Endothelial cell of umbilical vein (primary cell): ENCODE measurements around the gene AK8. TPM values are rescaled to one million over a fixed set of nuclear protein-coding genes. Genes with fewer than 3 reads are reported as not detected.

ENCODE experiments used
- BruUV-seq: library from RNA; stranded (reverse); fragments of 400-500 nt; replicated peaks from 2 replicates; lab custom pipeline; 2021; lab: Mats Ljungman, UMichigan
- CTCF ChIA-PET: fragments of 300-600, 350-600 bp; sonication (Branson Sonifier 250); formaldehyde crosslinking; loops from one replicate; lab custom pipeline; 2021; ENCODE audit warnings: antibody characterized with exemption, inconsistent platforms; lab: Charles Lee
- POLR2A ChIA-PET: fragments of 300-600, 350-600 bp; sonication (Branson Sonifier 250); formaldehyde crosslinking; loops from one replicate; lab custom pipeline; 2021; ENCODE audit warnings: antibody characterized with exemption, inconsistent platforms; lab: Charles Lee
- DNase-seq: peaks from one replicate; pipeline ENCODE4 v3.0.0-alpha.2; 2011; ENCODE audit warnings: low read depth, low spot score
- FAIRE-seq: peaks from 2 replicates; lab custom pipeline; 2011; peaks lifted over from hg19 to GRCh38; lab: Jason Lieb, UNC
- H2AFZ ChIP-seq: 2 replicates; pipeline ENCODE4 v1.6.0; 2012; ENCODE audit warnings: low read depth, low read length, control low read depth, inconsistent platforms
- H3K27ac ChIP-seq: 2 replicates; pipeline ENCODE4 v1.5.1; 2011; ENCODE audit warnings: low read depth, mild to moderate bottlenecking, control low read depth, low read length, moderate library complexity; ENCODE audit not compliant: insufficient read depth
- H3K27me3 ChIP-seq, 2 experiments: 2 replicates each; pipeline versions ENCODE4 v1.6.0 to v1.6.1; 2011; ENCODE audit warnings: low read length in 2 of 2, mixed read lengths in 1 of 2; ENCODE audit not compliant: control insufficient read depth in 2 of 2, insufficient read depth in 2 of 2
- H3K36me3 ChIP-seq, 2 experiments: 2 replicates in 1 of 2; 3 replicates in 1 of 2; pipeline ENCODE4 v1.5.1; 2011; ENCODE audit warnings: low read length in 2 of 2, mild to moderate bottlenecking in 1 of 2, moderate library complexity in 1 of 2; ENCODE audit not compliant: control insufficient read depth in 2 of 2, insufficient read depth in 2 of 2; ENCODE audit errors: extremely low read depth in 1 of 2
- H3K4me1 ChIP-seq: 3 replicates; pipeline ENCODE4 v1.5.1; 2011; ENCODE audit warnings: mild to moderate bottlenecking, low read length; ENCODE audit not compliant: control insufficient read depth, insufficient read depth; ENCODE audit errors: extremely low read depth
- H3K4me2 ChIP-seq: 2 replicates; pipeline ENCODE4 v1.6.1; 2011; ENCODE audit warnings: low read length, control low read depth, mixed read lengths; ENCODE audit not compliant: insufficient read depth
- H3K4me3 ChIP-seq, 3 experiments: fragments of 200-600 bp in 1 of 3; sonication (generic), shearing (Covaris generic) in 1 of 3; replicated peaks in 1 of 3; 2 replicates each; pipeline ENCODE4 v1.5.1; 2011 to 2016; ENCODE audit warnings: control low read depth in 3 of 3, low read length in 3 of 3, mild to moderate bottlenecking in 2 of 3, inconsistent platforms in 1 of 3, low read depth in 1 of 3, moderate library complexity in 1 of 3; ENCODE audit not compliant: insufficient read depth in 1 of 3
- H3K79me2 ChIP-seq: 2 replicates; pipeline ENCODE4 v1.6.0; 2012; ENCODE audit warnings: low read length, inconsistent platforms; ENCODE audit not compliant: control insufficient read depth, insufficient read depth
- H3K9ac ChIP-seq: replicated peaks from 2 replicates; pipeline ENCODE3; 2011; ENCODE audit warnings: low read length, control low read depth; ENCODE audit not compliant: insufficient read depth; ENCODE audit errors: extremely low read depth
- H3K9me1 ChIP-seq: replicated peaks from 3 replicates; pipeline ENCODE4 v1.6.0; 2011; ENCODE audit warnings: mild to moderate bottlenecking, low read length; ENCODE audit not compliant: control insufficient read depth, insufficient read depth; ENCODE audit errors: extremely low read depth
- H3K9me3 ChIP-seq: replicated peaks from 2 replicates; pipeline ENCODE4 v1.5.1; 2012; ENCODE audit warnings: low read length, inconsistent platforms; ENCODE audit not compliant: control insufficient read depth, insufficient read depth
- H4K20me1 ChIP-seq: replicated peaks from 2 replicates; pipeline ENCODE3; 2011; ENCODE audit warnings: mild to moderate bottlenecking, low read length; ENCODE audit not compliant: control insufficient read depth, insufficient read depth; ENCODE audit errors: extremely low read depth
- JUN ChIP-seq: IDR thresholded peaks from 2 replicates; pipeline ENCODE4 v1.6.1; 2011; ENCODE audit warnings: borderline replicate concordance, low read depth; ENCODE audit not compliant: insufficient read length, insufficient read depth
- POLR2A ChIP-seq: IDR thresholded peaks from 2 replicates; pipeline ENCODE4 v1.6.1; 2012; ENCODE audit warnings: low read depth, mild to moderate bottlenecking, control low read depth, low read length
- dilution Hi-C: fragments of 300-500 bp; cut with MboI; formaldehyde crosslinking; loops from one replicate; pipeline ENCODE4 v1.15.0; 2019; ENCODE audit warnings: low sequenced_read_pairs; ENCODE audit not compliant: extremely low pct_ligation_motif_present
- intact Hi-C: fragments of 100-400 bp; cut with micrococcal nuclease; formaldehyde crosslinking; loops from one replicate; pipeline ENCODE4 v1.10.0; 2022
- polyA plus RNA-seq, 4 experiments: library from polyadenylated mRNA; depleted of rRNA in 3 of 4; stranded (reverse) in 3 of 4; unstranded in 1 of 4; fragments of >200 nt; gene quantifications; 2 replicates each; pipeline versions ENCODE4 v1.2.1 to v1.2.3, GENCODE V29; 2011 to 2012; ENCODE audit warnings: missing spikeins in 1 of 4
- total RNA-seq: library from RNA; stranded (reverse); gene quantifications from 2 replicates; pipeline ENCODE4 v1.2.3, GENCODE V29; 2021
- TF ChIP-seq, protein P1 (sequence below), 2 donors: IDR thresholded peaks; 1 replicate in 1 of 2; 2 replicates in 1 of 2; pipeline ENCODE4 v1.5.1; 2011; ENCODE audit warnings: low read length in 2 of 2, mild to moderate bottlenecking in 2 of 2, moderate library complexity in 2 of 2, control low read depth in 1 of 2, inconsistent platforms in 1 of 2, low read depth in 1 of 2; ENCODE audit not compliant: insufficient read depth in 1 of 2; ENCODE audit errors: extremely low read depth in 1 of 2

Gene AK8
- total and polyA plus RNA-seq, 2 donors (not counting 3 experiments of a cell fraction or from before 2014, with no cell fraction given): 0.06 TPM; not detected in 1

DNA sequence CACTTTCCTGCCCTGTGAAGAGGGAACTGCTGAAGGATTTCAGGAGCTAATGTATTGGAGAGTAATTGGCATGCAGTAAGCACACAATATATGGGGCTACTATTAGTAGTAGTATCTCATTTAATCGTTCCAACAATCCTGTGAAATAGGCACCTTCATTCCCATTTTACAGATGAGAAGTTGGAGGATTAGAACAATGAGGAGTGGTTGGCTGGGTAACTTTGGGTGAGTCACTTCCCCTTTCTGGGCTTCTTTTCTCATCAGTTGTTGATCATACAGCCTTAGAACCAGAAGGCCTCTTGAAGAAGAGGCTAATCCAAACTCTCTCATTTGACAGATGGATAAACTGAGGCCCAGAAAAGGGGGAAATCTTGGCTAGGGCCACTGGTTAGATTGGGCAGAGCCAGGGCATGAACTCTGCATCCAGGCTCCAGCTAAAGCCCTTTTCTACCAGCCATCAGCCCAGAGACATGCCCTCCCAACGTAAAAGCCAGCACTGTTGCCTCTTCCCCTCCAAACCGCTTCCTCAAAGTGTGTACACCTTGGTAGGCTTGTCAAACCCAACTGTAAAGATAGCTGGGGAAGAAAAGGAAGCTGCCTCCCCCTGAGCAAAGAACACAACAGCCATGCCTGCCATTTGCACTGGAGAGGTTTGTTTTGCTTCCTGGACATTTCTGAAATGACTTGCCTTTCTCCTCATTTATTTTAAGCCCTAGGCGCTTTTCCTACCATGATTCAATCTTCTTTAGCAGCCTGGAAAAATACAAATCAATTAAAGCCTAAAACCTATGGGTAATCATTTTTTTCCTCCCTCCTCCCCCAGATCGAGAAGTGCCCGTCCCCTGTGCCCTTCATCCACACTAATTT lies 1.6 kb upstream of the AK8 start:
- no peaks in the 10 kb centered on the region for H3K79me2 ChIP-seq
- no peak overlapping the region for H3K9ac ChIP-seq
- H3K27ac ChIP-seq: no peak overlapping the region
- H3K9me3 ChIP-seq: no peaks in the 10 kb centered on the region
- ChIA-PET POLR2A (no interaction called here), CTCF (interaction anchor here (2.3 kb wide), 1 partner anchor 22 kb away, joined by 12 read pairs; no protein-coding TSS in a partner anchor)
- H3K36me3 ChIP-seq: no peaks in the 10 kb centered on the region
- intact Hi-C loops: loop anchor here (2.0 kb wide), 1 partner anchor 65 kb away; the partner anchor contains the start of gene TSC1
- dilution Hi-C loops: no loop called here
- peaks cover 2% of the 10 kb centered on the region for H3K4me1 ChIP-seq
- no peaks in the 10 kb centered on the region for H4K20me1 ChIP-seq
- no peak for FAIRE-seq
- no peaks in the 10 kb centered on the region for H3K9me1 ChIP-seq
- H3K27me3 ChIP-seq: peaks cover 0 to 3% of the 10 kb centered on the region in 2 experiments
- BruUV-seq: no TSS peak
- H3K4me2 ChIP-seq: no peak overlapping the region
- DNase-seq: no peak
- no peak overlapping the region for H2AFZ ChIP-seq
- H3K4me3 ChIP-seq: no peak overlapping the region
- TF ChIP-seq, protein P1, sequence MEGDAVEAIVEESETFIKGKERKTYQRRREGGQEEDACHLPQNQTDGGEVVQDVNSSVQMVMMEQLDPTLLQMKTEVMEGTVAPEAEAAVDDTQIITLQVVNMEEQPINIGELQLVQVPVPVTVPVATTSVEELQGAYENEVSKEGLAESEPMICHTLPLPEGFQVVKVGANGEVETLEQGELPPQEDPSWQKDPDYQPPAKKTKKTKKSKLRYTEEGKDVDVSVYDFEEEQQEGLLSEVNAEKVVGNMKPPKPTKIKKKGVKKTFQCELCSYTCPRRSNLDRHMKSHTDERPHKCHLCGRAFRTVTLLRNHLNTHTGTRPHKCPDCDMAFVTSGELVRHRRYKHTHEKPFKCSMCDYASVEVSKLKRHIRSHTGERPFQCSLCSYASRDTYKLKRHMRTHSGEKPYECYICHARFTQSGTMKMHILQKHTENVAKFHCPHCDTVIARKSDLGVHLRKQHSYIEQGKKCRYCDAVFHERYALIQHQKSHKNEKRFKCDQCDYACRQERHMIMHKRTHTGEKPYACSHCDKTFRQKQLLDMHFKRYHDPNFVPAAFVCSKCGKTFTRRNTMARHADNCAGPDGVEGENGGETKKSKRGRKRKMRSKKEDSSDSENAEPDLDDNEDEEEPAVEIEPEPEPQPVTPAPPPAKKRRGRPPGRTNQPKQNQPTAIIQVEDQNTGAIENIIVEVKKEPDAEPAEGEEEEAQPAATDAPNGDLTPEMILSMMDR (IDR thresholded peaks at IDR 0.05; ENCODE audit: extremely low read depth in 1 of 2, insufficient read depth in 1 of 2, low read depth in 1 of 2, low read length in 2 of 2): no peak
- TF ChIP-seq POLR2A (no peak), JUN (no peak)
